Measurements from ENCODE around the gene TNS3.

DNA sequence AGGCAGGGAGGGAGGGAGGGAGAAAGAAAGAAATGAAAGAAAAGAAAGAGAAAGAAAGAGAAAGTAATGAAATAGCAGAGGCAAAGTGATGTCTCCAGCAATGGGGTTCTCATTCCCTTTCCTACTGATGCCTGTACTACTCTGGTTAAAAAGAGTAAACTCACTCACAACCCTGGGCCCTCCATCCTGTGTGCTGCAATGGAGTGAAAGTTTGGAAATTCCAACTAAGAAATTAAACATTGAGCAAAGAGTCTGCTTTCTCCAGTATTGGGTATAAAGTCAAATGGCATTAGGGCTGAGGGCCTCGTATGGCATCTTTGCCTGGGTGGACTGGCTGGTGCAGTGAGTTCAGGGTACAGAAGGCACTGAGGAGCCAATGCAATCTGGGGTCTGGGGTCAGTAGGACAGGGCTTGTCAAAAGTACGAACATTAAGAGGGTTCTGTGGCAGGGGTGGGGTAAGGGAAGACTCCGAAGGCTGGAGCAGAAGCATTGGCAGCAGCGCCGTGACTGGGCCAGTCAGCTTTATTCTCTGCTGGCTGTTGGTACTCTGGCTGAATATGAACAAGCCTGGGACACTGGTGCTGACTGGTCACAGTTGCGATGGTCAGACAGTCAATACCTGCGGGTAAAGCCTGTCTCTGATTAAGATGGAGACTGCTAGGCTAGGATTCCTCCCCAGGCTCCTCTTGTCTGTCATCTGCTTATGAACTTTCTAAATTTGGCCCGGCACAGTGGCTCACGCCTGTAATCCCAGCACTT, 24.1 kb upstream of the TNS3 start:
- TF ChIP-seq, protein P1, sequence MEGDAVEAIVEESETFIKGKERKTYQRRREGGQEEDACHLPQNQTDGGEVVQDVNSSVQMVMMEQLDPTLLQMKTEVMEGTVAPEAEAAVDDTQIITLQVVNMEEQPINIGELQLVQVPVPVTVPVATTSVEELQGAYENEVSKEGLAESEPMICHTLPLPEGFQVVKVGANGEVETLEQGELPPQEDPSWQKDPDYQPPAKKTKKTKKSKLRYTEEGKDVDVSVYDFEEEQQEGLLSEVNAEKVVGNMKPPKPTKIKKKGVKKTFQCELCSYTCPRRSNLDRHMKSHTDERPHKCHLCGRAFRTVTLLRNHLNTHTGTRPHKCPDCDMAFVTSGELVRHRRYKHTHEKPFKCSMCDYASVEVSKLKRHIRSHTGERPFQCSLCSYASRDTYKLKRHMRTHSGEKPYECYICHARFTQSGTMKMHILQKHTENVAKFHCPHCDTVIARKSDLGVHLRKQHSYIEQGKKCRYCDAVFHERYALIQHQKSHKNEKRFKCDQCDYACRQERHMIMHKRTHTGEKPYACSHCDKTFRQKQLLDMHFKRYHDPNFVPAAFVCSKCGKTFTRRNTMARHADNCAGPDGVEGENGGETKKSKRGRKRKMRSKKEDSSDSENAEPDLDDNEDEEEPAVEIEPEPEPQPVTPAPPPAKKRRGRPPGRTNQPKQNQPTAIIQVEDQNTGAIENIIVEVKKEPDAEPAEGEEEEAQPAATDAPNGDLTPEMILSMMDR (IDR thresholded peaks at IDR 0.05): no peak
- TF ChIP-seq POLR2A (IDR thresholded peaks at IDR 0.05): no peak

Data from uterus (tissue), 2 donors.